ENCODE measurements around the gene ACAT1.

DNA sequence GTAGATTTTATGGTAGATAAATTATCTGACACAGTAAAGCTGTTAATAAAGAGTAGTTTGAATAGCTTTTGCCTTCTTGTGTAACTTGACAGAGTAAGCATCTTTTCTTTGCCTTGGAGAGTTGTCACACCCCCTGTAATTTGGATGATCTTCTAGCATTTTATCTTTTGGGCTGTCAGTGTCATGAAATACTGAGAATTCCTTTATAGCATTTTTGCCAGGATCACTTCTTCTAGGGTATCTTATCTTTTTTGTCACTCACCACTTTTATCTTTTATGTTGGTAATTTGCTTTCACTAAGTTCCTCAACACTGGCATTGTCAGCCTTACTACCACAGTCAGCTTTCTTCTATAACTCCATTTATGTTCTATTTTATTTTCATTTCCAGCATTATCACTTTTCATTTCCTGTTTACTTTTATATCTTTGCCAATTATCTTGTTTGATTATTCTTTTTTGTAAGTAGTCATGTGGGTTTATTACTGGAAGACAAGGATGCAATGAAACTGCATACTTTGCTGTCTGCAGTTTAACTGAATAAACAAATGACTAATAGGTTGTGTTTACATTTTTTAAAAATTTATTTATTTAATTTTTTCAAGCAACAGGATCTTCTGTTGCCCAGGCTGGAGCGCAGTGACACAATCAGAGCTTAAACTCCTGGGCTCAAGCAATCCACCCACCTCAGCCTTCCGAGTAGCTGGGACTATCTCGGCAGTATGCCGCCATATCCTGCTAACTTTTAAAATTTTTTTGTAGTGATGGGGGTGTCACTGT, 28.1 kb upstream of the ACAT1 start:
- TF ChIP-seq CTCF (IDR thresholded peaks at IDR 0.05): no peak
- no peak for TF ChIP-seq FOSL2 (IDR thresholded peaks at IDR 0.05; ENCODE audit: borderline replicate concordance, low read depth)
- TF ChIP-seq YY1 (IDR thresholded peaks at IDR 0.05; ENCODE audit: low read depth): no peak
- no peak for TF ChIP-seq REST (IDR thresholded peaks at IDR 0.05; ENCODE audit: low read depth, low read length)
